ENCODE measurements around the gene NR1H4. TPM values are rescaled to one million over a fixed set of nuclear protein-coding genes. Genes with fewer than 3 reads are reported as not detected.

NR1H4 gene
- total RNA-seq, 2 donors from 2014 or later: not detected

- intact Hi-C loops (cut with DNase I): no loop called here
- no peaks in the 10 kb centered on the region for H3K9me3 ChIP-seq
- no peaks in the 10 kb centered on the region for H3K27me3 ChIP-seq (replicated peaks; ENCODE audit: insufficient read depth)
- H3K36me3 ChIP-seq: no peaks in the 10 kb centered on the region
- no peak overlapping the region for H3K27ac ChIP-seq
- DNase-seq (ENCODE audit: low spot score): no peak
- TF ChIP-seq POLR2AphosphoS5 (IDR thresholded peaks at IDR 0.05) (no peak), POLR2A (IDR thresholded peaks at IDR 0.05) (no peak)
- TF ChIP-seq, protein P1, sequence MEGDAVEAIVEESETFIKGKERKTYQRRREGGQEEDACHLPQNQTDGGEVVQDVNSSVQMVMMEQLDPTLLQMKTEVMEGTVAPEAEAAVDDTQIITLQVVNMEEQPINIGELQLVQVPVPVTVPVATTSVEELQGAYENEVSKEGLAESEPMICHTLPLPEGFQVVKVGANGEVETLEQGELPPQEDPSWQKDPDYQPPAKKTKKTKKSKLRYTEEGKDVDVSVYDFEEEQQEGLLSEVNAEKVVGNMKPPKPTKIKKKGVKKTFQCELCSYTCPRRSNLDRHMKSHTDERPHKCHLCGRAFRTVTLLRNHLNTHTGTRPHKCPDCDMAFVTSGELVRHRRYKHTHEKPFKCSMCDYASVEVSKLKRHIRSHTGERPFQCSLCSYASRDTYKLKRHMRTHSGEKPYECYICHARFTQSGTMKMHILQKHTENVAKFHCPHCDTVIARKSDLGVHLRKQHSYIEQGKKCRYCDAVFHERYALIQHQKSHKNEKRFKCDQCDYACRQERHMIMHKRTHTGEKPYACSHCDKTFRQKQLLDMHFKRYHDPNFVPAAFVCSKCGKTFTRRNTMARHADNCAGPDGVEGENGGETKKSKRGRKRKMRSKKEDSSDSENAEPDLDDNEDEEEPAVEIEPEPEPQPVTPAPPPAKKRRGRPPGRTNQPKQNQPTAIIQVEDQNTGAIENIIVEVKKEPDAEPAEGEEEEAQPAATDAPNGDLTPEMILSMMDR (IDR thresholded peaks at IDR 0.05): no peak
- no peaks in the 10 kb centered on the region for H3K4me1 ChIP-seq (replicated peaks)
- H3K4me3 ChIP-seq: no peak overlapping the region
Measured at GRCh38 chr12:100484891-100485471, 11.3 kb downstream of the NR1H4 start.

DNA sequence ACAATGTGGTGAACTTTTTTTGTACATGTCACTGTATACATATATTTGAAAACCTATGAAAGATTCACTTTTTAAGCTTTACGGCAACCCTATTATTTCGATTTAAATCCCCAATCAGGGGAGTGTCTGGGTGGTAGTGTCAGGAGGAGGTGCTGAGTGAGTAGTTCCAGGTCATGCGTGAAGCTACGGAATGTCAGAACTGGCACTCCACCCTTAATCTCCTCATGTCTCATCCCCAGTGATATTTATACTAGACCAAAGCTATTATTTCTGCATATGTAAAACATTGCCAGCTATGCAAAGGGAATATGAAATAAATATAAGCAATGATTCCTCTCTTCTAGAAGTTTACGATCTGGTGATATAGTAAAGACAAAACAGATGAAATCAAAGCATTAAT is 12.3 kb downstream of the NR1H4 start:
- intact Hi-C loops (cut with DNase I): no loop called here
- Histone ChIP-seq H3K36me3 (no peaks in the 10 kb centered on the region), H3K4me1 (replicated peaks) (no peaks in the 10 kb centered on the region), H3K9me3 (no peaks in the 10 kb centered on the region), H3K4me3 (no peak overlapping the region), H3K27ac (no peak overlapping the region), H3K27me3 (replicated peaks; ENCODE audit: insufficient read depth) (no peaks in the 10 kb centered on the region)
- TF ChIP-seq POLR2A (IDR thresholded peaks at IDR 0.05): no peak
- no peak for TF ChIP-seq POLR2AphosphoS5 (IDR thresholded peaks at IDR 0.05)
- TF ChIP-seq, protein P1 (IDR thresholded peaks at IDR 0.05): no peak
- no peak for DNase-seq (ENCODE audit: low spot score)
- 89% methylated on average over 5 of the region's 5 CpGs for WGBS

DNA sequence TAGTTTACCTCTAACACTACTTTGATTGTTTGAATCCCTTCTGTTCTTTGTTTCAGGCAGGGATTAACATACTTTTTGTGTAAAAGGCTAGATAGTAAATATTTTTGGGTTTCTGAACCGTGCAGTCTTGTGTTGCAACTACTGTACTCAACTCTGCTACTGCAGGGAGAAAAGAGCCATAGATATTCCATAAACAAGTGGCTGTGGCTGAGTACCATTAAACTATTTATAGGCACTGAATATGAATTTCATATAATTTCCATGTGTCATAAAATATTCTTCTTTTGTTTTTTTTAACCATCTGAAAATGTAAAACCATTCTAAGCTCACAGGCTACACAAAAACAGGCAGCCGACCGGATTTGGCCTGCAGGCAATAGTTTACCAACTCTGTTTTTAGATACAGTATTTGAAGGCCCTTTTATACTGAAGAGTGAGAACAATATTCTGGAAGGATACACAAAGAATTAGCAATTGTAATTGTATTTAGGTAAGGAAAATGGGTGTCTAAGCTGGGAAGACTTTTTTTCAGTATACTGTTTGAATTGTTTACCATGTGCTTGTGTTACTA is 15.7 kb downstream of the NR1H4 start:
- 49% methylated on average over 3 of the region's 3 CpGs for WGBS
- H3K27ac ChIP-seq: no peak overlapping the region

DNA sequence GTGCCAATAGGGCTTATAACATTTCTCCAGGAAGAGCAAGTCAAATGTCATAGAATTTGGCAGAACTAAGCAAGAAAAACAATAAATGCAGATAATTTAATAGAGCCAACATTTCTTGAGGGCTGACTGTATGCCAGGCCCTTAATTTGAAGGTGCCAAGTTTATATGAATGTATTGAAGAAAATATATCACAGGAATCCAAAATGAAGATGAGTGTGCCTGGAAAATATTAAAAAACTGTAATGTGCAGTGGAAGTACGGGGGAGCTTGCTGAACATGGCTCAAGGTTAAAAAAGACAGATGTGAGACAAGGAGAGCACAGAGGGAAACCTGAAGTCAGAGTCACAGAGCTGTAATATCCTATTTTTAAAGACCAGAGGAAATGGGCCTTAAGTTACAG is 16.4 kb downstream of the NR1H4 start:
- intact Hi-C loops (cut with DNase I): no loop called here
- Histone ChIP-seq H3K4me1 (replicated peaks) (no peaks in the 10 kb centered on the region), H3K9me3 (no peaks in the 10 kb centered on the region), H3K36me3 (no peaks in the 10 kb centered on the region), H3K4me3 (no peak overlapping the region), H3K27ac (no peak overlapping the region), H3K27me3 (replicated peaks; ENCODE audit: insufficient read depth) (no peaks in the 10 kb centered on the region)
- DNase-seq (ENCODE audit: low spot score): no peak
- TF ChIP-seq POLR2AphosphoS5 (IDR thresholded peaks at IDR 0.05): no peak
- TF ChIP-seq POLR2A (IDR thresholded peaks at IDR 0.05): no peak
- TF ChIP-seq, protein P1 (IDR thresholded peaks at IDR 0.05): no peak
- 51% methylated on average over 1 of the region's 1 CpG for WGBS

More for the DNA sequence above, 15.7 kb downstream of the NR1H4 start:
- no peak for DNase-seq (ENCODE audit: low spot score)
- no peaks in the 10 kb centered on the region for H3K9me3 ChIP-seq
- TF ChIP-seq POLR2AphosphoS5 (IDR thresholded peaks at IDR 0.05): no peak
- TF ChIP-seq POLR2A (IDR thresholded peaks at IDR 0.05): no peak
- TF ChIP-seq, protein P1 (IDR thresholded peaks at IDR 0.05): no peak
- no peaks in the 10 kb centered on the region for H3K27me3 ChIP-seq (replicated peaks; ENCODE audit: insufficient read depth)
- intact Hi-C loops (cut with DNase I): no loop called here
- H3K4me3 ChIP-seq: no peak overlapping the region
- H3K4me1 ChIP-seq (replicated peaks): no peaks in the 10 kb centered on the region
- no peaks in the 10 kb centered on the region for H3K36me3 ChIP-seq

DNA sequence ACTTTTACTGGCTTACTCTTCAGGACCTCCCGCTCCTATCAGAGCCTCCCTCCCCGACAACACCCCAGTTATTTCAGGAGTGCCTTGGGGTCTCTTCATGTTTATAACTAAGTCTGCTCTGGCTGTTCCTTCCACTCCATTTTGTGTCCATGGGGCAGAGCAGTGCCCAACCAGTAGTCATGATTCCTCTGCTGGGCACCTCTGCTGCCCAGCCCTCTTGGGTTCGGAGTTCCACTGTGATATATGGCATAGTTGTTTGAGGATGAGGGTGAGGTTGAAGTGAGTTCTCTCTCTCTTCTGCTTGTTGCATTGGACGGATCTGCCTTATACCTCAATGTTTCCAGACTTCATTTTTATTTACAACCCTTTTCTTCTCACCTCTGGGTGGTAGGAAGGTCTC is 17.4 kb downstream of the NR1H4 start:
- Histone ChIP-seq H3K4me3 (no peak overlapping the region), H3K27ac (no peak overlapping the region), H3K4me1 (replicated peaks) (no peaks in the 10 kb centered on the region), H3K9me3 (no peaks in the 10 kb centered on the region), H3K36me3 (no peaks in the 10 kb centered on the region), H3K27me3 (replicated peaks; ENCODE audit: insufficient read depth) (no peaks in the 10 kb centered on the region)
- DNase-seq (ENCODE audit: low spot score): no peak
- intact Hi-C loops (cut with DNase I): no loop called here
- TF ChIP-seq, protein P1 (IDR thresholded peaks at IDR 0.05): no peak
- no peak for TF ChIP-seq POLR2AphosphoS5 (IDR thresholded peaks at IDR 0.05)
- TF ChIP-seq POLR2A (IDR thresholded peaks at IDR 0.05): no peak
- WGBS: 90% methylated on average over 4 of the region's 4 CpGs

All from prostate gland (tissue), 2 donors.